HT1080 (cell line): ENCODE measurements around the gene LDLRAD2. TPM values are rescaled to one million over a fixed set of nuclear protein-coding genes. Genes with fewer than 3 reads are reported as not detected.
A peak's percentile ranks its signal among the peaks of the same experiment; 100 is the strongest.
"Not testable (repeated sequence)": the region's sequence is repeated elsewhere in the genome, so short reads cannot be mapped to it uniquely, and the experiment has no call there.

Source experiments
- DNase-seq: peaks from one replicate; pipeline ENCODE4 v3.0.0-alpha.2; 2015; ENCODE audit warnings: low read depth
- total RNA-seq: library from RNA; depleted of rRNA; stranded (reverse); fragments of >200 nt; shearing (Covaris generic); gene quantifications from 2 replicates; pipeline ENCODE4 v1.2.3, GENCODE V29; 2014

LDLRAD2 gene
- total RNA-seq, 1 experiment from 2014 or later = not detected

DNA sequence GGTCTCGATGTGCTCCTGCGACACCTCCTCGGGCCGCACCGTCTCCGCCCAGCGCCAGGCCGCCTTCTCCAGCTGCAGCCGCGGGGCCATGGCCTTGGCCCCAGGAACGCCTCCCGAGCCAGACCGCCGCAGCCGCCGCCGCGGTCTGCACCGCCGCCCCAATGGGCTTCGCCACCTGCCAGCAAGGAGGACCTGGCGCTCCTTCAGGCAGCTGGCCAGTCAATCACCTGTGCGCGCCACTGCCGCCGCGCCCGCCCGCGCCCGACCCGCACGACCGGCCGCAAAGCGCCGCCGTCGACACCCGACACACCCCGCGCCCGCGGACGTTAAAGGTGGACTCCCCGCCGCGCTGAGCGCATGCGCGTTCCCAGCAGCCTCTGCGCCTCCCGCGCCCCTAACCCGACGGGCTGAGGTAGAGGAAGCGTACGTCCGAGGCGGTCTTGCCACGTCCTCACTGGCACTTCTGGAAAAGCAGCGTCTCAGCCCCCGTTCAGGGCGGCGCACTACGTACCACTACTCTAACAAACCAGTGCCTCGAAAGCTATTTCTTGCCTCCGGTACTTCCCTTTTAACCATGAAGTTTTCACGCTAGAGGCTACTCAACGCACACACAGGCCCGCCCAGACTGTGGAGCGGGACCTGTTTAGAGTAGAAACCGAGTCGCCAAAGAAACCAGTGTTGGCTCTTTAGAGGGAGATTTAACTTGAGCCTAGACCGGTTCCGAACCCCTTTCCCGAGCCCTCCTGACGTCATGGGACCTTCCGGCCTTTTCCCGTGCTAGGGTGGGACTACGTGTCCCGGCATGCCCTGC lies 29.0 kb upstream of the LDLRAD2 start, which contains the start of gene USP48:
Gene USP48 (minus strand): TSS at position 282 of the 811 bp plus-strand sequence. CDS start 192 bp downstream, at position 90.
- DNase-seq = peak; percentile 92

DNA sequence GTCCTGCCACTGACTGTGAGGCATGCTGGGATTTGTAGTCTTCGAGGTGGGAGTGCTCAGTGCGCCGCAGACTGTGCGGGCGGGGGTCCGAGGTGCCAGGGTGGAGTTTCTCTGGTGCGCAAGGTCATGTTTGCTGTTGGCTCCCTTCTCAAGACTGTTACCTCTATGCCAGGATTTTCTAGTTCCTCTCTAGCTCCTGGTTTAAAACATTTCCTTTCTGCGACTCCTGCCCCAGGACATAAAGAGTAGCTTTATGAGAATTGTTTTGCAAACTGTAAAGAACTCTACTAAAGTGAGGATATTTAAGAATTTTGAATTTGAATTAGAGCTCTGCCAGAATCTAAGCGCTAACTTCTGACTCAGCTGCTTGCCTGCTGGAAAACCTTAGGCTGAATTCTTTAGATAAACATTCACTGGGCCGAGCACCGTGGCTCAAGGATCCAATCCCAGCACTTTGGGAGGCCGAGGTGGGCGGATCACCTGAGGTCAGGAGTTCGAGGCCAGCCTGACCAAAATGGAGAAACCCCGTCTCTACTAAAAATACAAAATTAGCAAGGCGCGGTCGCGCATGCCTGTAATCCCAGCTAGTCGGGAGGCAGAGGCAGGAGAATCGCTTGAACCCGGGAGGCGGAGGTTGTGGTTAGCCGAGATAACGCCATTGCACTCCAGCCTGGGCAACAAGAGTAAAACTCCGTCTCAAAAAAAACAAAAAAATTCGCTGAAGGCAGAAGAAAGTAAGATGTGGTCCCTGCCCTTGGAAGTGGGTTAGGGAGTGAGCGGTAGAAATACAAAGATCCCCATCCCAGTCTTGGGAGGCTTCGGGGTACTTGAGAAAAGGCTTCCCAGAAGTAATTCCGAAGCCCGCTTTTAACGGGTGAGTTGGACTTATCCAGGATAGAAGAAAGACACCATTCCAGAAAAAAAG lies 28.1 kb upstream of the LDLRAD2 start:
- DNase-seq = peak; percentile 98

- DNase-seq = not testable (repeated sequence)
Observed at GRCh38 chr1:21785764-21786163, 26.3 kb upstream of the LDLRAD2 start.

- no peak for DNase-seq
Observed at GRCh38 chr1:21786640-21787039, 25.4 kb upstream of the LDLRAD2 start.

DNA sequence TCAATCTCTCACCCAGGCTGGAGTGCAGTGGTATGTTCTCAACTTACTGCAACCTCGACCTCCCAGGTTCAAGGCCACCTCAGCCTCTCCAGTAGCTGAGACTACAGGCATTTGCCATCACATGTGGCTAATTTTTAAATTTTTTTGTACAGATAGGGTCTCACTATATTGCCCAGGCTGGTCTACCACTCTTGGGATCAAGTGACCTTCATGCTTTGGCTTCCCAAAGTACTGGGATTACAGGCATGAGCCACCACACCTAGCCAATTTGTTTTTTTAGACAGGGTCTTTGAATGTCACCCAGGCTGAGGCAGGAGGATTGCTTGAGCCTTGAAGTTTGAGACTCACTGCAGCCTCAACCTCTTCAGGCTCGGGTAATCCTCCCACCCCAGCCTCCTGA lies 19.0 kb upstream of the LDLRAD2 start:
- DNase-seq = no peak

DNA sequence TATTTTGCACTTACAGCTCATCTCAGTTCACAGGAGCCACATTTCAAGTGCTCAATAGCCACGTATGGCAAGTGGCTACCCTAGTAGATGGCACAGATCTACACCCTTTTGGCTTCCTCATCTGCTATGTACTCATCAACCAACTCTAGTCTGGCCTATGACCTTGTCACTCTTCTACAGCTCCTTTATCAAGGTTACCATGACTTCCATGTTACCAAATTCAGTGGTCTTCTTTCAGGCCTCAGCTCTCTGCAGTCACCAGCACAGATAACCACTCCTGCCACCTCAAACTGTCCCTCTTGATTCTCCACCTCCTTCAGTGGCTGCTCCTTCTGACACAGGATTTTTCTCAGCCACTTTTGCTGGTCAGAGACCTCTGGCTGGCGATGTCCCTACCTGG lies 17.4 kb upstream of the LDLRAD2 start:
- no peak for DNase-seq

DNA sequence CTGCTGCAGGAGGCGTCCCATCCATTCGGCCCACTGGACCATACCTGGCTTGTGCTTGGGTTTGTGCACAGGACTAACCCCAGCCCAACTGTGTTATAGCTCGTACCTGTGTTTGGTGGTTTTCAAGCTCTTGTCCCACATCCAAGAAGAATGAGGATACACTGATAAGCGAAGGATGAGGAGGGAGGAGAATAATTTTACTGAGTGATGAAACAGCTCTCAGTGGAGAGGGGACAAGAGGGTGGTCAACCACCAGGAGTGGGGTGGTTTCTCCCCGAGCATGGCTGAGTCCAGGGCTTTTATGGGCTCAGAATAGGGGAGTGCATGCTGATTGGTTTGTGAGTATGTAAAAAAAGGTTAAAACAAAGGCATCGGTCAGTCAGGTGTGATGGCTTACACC lies 17.0 kb upstream of the LDLRAD2 start:
- DNase-seq = no peak

GRCh38 chr1:21799730-21800129 lies 12.3 kb upstream of the LDLRAD2 start:
- no peak for DNase-seq

GRCh38 chr1:21801100-21801499 lies 11.0 kb upstream of the LDLRAD2 start:
- peak; percentile 70 for DNase-seq

- no peak for DNase-seq
Observed at GRCh38 chr1:21804536-21804935, 7.5 kb upstream of the LDLRAD2 start.

DNA sequence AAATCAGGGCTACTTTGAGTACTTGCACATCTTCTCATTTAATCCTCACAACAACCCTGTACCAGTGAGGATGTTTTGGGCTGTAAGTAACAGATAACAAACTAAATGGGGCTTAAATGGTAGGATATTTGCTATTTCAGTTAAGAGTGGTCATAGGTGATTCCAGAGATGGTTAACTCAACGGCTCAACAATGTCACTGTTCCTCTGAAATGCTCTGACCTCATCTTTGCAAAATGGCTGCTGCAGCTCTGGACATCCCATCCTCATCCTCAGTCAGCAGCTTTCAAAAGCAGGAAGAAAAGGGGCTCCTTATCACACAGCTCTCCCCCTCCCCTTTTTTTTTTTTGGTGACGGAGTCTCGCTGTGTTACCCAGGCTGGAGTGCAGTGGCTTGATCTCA lies 1.5 kb downstream of the LDLRAD2 start:
- no peak for DNase-seq

DNA sequence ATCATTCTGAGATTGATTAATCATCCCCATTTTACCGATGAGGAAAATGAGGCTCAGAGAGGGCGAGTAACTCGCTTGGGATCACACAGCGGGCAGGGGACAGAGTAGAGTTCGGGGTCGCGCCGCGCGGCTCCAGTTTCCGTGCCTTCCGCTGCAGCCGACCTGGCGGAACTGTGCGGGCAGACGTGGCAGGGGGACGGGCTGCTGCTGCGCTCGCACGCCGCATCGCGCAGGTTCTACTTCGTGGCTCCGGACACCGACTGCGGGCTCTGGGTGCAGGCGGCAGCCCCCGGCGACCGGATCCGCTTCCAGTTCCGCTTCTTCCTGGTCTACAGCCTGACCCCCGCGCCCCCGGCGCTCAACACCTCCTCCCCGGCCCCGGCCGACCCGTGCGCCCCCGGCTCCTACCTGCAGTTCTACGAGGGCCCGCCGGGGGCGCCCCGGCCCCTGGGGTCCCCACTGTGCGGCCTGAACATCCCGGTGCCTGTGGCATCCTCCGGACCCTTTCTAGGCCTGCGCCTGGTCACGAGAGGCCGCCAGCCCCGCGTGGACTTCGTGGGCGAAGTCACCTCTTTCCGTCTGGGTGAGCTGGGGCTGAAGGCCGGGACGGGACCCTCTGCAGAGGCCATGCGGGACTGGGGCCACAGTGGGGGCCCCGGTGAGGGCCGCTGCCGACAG lies 2.3 kb downstream of the LDLRAD2 start:
- DNase-seq = no peak

- no peak for DNase-seq
Observed at GRCh38 chr1:21814981-21815582, 3.0 kb downstream of the LDLRAD2 start.

GRCh38 chr1:21815724-21816321 lies 3.8 kb downstream of the LDLRAD2 start:
- no peak for DNase-seq

DNA sequence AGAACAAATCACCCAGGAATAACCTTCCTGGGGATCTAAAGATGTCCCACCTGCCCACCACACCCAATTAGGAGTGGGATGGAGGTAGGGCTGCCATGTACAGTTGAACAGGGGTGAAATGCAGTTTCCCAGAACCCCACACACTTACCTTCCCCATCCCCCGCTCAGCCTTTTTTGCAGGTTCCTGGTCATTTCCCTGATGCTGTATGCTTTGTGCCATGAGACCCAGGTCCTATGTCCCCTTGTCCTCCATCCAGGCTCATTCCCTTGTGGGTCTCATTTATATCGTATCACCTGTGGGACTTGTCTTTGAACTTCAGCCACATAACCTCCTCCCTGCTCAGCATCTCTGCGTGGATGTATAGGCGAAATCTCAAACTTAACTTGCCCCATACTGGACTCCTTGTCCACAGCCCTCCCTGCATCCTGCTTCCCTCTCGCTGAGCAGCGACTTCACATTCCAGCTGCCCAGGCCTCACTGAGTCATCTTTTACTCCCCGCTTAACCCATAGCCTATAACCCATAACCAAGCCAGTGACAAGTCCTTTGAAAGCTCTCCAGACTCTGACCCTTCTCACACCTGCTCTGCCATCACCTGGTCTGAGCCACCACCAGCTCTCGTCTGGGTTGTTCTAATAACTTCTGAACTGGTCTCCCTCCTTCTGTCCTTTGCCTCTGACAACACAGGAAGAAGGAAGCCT lies 4.7 kb downstream of the LDLRAD2 start:
- DNase-seq = peak; percentile 78

GRCh38 chr1:21818656-21819055 lies 6.6 kb downstream of the LDLRAD2 start:
- no peak for DNase-seq

GRCh38 chr1:21820597-21821232 lies 8.7 kb downstream of the LDLRAD2 start:
- no peak for DNase-seq

DNA sequence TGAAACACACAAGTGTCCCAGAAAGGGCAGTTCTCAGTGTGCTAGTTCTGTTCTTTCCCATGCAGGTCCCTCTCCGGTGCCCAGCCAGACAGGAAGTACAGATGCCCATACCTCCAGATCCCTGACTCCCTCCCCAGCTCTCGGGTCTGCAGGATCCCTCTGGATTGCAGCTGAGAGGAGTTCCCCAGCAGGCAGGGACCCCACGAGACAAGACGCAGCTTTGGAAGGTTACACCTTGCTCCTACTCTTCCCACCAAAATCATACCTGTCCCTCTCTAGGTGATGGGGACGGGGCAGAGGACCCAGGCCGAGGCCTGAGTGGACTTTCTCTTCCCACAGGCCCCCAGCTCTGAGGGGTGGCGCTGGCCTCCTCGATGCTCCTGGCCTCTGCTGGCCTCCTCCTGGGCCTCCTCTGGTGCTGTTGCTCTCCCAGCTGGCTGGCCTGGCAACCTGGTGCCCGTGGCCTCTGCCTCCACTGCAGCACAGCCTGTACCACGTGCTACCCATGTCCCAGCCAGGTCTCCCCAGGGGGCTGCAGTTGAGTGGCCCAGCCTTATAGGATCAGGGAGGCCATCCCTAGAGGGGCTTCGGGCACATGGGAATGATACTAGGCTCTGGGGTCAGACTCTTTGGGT lies 9.4 kb downstream of the LDLRAD2 start:
- DNase-seq = no peak

- DNase-seq = no peak
Observed at GRCh38 chr1:21822349-21822748, 10.3 kb downstream of the LDLRAD2 start.
